T-helper 22 cell (primary cell): ENCODE data around the gene TAPT1.

Source experiments
- DNase-seq: peaks from one replicate; pipeline ENCODE4 v3.0.0-alpha.2; 2020; ENCODE audit warnings: low read depth

TAPT1 gene

GRCh38 chr4:16248605-16249004 is 22.3 kb upstream of the TAPT1 start:
- DNase-seq = no peak

- DNase-seq = no peak
Observed at GRCh38 chr4:16245241-16245640, 19.0 kb upstream of the TAPT1 start.

GRCh38 chr4:16243285-16243684 is 17.0 kb upstream of the TAPT1 start:
- no peak for DNase-seq

GRCh38 chr4:16240300-16240699 is 14.0 kb upstream of the TAPT1 start:
- DNase-seq = no peak

- DNase-seq = no peak
Observed at GRCh38 chr4:16239086-16239485, 12.8 kb upstream of the TAPT1 start.

GRCh38 chr4:16238327-16238726 is 12.1 kb upstream of the TAPT1 start:
- no peak for DNase-seq

- no peak for DNase-seq
Observed at GRCh38 chr4:16237715-16238114, 11.4 kb upstream of the TAPT1 start.

GRCh38 chr4:16236402-16237023 is 10.2 kb upstream of the TAPT1 start:
- DNase-seq = no peak

- DNase-seq = no peak
Observed at GRCh38 chr4:16235209-16235608, 8.9 kb upstream of the TAPT1 start.

- DNase-seq = no peak
Observed at GRCh38 chr4:16233569-16234177, 7.4 kb upstream of the TAPT1 start.

GRCh38 chr4:16231570-16232245 is 5.4 kb upstream of the TAPT1 start:
- no peak for DNase-seq

GRCh38 chr4:16230308-16230707 is 4.0 kb upstream of the TAPT1 start:
- no peak for DNase-seq

GRCh38 chr4:16229604-16230003 is 3.3 kb upstream of the TAPT1 start:
- DNase-seq = no peak

- peak; percentile 0 for DNase-seq
Observed at GRCh38 chr4:16227462-16227868, 1.2 kb upstream of the TAPT1 start.

GRCh38 chr4:16226816-16227461 is 668 bp upstream of the TAPT1 start:
- DNase-seq = no peak

- no peak for DNase-seq
Observed at GRCh38 chr4:16225167-16225862, 956 bp downstream of the TAPT1 start.

GRCh38 chr4:16224264-16225166 is 1.8 kb downstream of the TAPT1 start:
- no peak for DNase-seq

GRCh38 chr4:16222957-16223527 is 3.2 kb downstream of the TAPT1 start:
- DNase-seq = no peak

GRCh38 chr4:16218950-16219349 is 7.3 kb downstream of the TAPT1 start:
- no peak for DNase-seq

- no peak for DNase-seq
Observed at GRCh38 chr4:16217300-16218051, 8.8 kb downstream of the TAPT1 start.
